Tibial nerve (tissue), 4 donors: ENCODE data around the gene COL4A6. TPM values are rescaled to one million over a fixed set of nuclear protein-coding genes. Genes with fewer than 3 reads are reported as not detected.

Experiments used
- DNase-seq, 2 donors: peaks; one replicate each; pipeline ENCODE4 v3.0.0-alpha.2; 2019; ENCODE audit warnings: low spot score in 2 of 2
- H3K27ac ChIP-seq, 4 donors: fragments of 200-600 bp; sonication (generic) in 3 of 4; one replicate each; pipeline ENCODE4 v1.5.1; 2017 to 2019; ENCODE audit warnings: mild to moderate bottlenecking in 1 of 4
- H3K27me3 ChIP-seq, 2 donors: fragments of 200-600 bp; sonication (generic) in 1 of 2; one replicate each; pipeline versions ENCODE4 v1.5.1 to v1.6.0; 2017 to 2019
- H3K36me3 ChIP-seq, 3 donors: fragments of 200-600 bp; sonication (generic); one replicate each; pipeline ENCODE4 v1.5.1; 2018 to 2019
- H3K4me1 ChIP-seq, 4 donors: fragments of 200-600 bp; sonication (generic) in 3 of 4; one replicate each; pipeline ENCODE4 v1.5.1; 2017 to 2019
- H3K4me3 ChIP-seq, 4 donors: fragments of 200-600 bp; sonication (generic) in 3 of 4; one replicate each; pipeline ENCODE4 v1.5.1; 2017 to 2019; ENCODE audit warnings: mild to moderate bottlenecking in 1 of 4, moderate library complexity in 1 of 4
- H3K9me3 ChIP-seq, 4 donors: fragments of 200-600 bp; sonication (generic) in 3 of 4; one replicate each; pipeline ENCODE4 v1.5.1; 2017 to 2019
- EP300 ChIP-seq, 2 donors: sonication (generic); formaldehyde crosslinking; IDR thresholded peaks; one replicate each; pipeline ENCODE4 v1.6.1; 2017; ENCODE audit warnings: antibody characterized with exemption in 2 of 2, mild to moderate bottlenecking in 1 of 2
- POLR2A ChIP-seq, 2 donors: fragments of 450-650 bp; IDR thresholded peaks; one replicate each; pipeline ENCODE4 v1.6.1; 2017; ENCODE audit warnings: antibody characterized with exemption in 2 of 2, mild to moderate bottlenecking in 2 of 2, moderate library complexity in 2 of 2
- WGBS, 2 donors: methylation state at CpG; one replicate each; pipeline ENCODE4 v1.1.5; 2018; 5-methylcytosine and 5-hydroxymethylcytosine counted together
- total RNA-seq, 4 donors: library from RNA; depleted of rRNA; stranded (reverse); fragments of >200 nt; gene quantifications; one replicate each; pipeline ENCODE4 v1.1.0, GENCODE V29; 2016
- TF ChIP-seq, protein P1 (sequence below), 5 experiments: fragments of 200-600 bp in 3 of 5; fragments of 450-650 bp in 2 of 5; sonication (generic) in 3 of 5; IDR thresholded peaks; one replicate each; pipeline ENCODE4 v1.5.1; 2016 to 2019; ENCODE audit warnings: antibody characterized with exemption in 5 of 5, mild to moderate bottlenecking in 3 of 5, moderate library complexity in 2 of 5

Gene COL4A6
- total RNA-seq, 4 donors from 2014 or later = under 0.01 to 1.4 (median 0.21) TPM

DNA sequence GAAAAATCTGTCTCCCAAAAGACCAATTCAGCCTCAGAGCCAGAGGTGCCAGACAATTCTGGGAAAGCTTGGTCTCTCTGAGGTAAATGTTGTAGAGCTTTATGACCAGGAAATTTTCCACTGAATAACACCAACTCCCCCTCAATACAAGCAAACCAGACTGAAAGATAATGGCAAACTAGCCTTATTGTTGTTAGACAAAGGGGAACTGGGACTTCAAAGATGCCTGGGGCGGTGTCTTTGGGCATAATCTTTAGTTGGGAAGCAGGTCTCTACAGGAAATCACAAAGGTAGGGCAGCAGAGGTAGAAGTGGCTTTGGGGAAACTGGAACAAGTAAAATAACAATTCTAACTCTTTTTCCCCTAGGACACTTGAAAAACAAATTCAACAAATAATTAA is 12.0 kb downstream of the COL4A6 start:
- 13 to 76% methylated on average over 1 of the region's 1 CpG for WGBS, 2 donors
- Histone ChIP-seq H3K27me3 (peaks cover 0 to 15% of the 10 kb centered on the region in 2 donors), H3K27ac (no peak overlapping the region), H3K4me3 (no peak overlapping the region), H3K36me3 (no peaks in the 10 kb centered on the region), H3K9me3 (no peaks in the 10 kb centered on the region), H3K4me1 (no peaks in the 10 kb centered on the region)
- TF ChIP-seq, protein P1, sequence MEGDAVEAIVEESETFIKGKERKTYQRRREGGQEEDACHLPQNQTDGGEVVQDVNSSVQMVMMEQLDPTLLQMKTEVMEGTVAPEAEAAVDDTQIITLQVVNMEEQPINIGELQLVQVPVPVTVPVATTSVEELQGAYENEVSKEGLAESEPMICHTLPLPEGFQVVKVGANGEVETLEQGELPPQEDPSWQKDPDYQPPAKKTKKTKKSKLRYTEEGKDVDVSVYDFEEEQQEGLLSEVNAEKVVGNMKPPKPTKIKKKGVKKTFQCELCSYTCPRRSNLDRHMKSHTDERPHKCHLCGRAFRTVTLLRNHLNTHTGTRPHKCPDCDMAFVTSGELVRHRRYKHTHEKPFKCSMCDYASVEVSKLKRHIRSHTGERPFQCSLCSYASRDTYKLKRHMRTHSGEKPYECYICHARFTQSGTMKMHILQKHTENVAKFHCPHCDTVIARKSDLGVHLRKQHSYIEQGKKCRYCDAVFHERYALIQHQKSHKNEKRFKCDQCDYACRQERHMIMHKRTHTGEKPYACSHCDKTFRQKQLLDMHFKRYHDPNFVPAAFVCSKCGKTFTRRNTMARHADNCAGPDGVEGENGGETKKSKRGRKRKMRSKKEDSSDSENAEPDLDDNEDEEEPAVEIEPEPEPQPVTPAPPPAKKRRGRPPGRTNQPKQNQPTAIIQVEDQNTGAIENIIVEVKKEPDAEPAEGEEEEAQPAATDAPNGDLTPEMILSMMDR (IDR thresholded peaks at IDR 0.05) = no peak
- TF ChIP-seq EP300 (IDR thresholded peaks at IDR 0.05) = no peak
- no peak for TF ChIP-seq POLR2A (IDR thresholded peaks at IDR 0.05)
- no peak for DNase-seq

DNA sequence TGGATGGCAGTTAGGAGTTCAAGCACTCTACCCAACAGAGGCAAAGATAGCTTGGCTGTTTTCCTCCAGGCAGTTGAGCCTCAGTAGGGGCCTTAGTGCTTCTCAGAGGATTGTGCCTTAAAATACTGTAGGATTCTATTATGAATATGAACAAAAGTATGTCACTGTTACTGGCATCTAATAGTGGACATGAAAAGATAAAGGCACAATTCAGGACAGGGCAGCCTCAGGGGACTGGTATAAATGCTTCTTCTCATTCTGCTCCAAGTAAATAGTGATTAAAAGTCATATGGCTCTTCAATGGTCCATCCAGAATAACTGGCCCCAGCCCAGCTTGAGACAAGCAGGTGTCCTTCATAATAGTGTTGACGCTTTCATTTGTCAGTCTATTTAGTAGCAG is 17.7 kb downstream of the COL4A6 start:
- 36 to 53% methylated on average over 1 of the region's 1 CpG for WGBS, 2 donors
- H3K4me1 ChIP-seq = no peaks in the 10 kb centered on the region
- H3K9me3 ChIP-seq = no peaks in the 10 kb centered on the region
- no peak overlapping the region for H3K4me3 ChIP-seq
- TF ChIP-seq, protein P1 (IDR thresholded peaks at IDR 0.05) = no peak
- TF ChIP-seq POLR2A (IDR thresholded peaks at IDR 0.05) = no peak
- TF ChIP-seq EP300 (IDR thresholded peaks at IDR 0.05) = no peak
- peaks cover 0 to 14% of the 10 kb centered on the region in 2 donors for H3K27me3 ChIP-seq
- DNase-seq = no peak
- no peak overlapping the region for H3K27ac ChIP-seq
- H3K36me3 ChIP-seq = no peaks in the 10 kb centered on the region

DNA sequence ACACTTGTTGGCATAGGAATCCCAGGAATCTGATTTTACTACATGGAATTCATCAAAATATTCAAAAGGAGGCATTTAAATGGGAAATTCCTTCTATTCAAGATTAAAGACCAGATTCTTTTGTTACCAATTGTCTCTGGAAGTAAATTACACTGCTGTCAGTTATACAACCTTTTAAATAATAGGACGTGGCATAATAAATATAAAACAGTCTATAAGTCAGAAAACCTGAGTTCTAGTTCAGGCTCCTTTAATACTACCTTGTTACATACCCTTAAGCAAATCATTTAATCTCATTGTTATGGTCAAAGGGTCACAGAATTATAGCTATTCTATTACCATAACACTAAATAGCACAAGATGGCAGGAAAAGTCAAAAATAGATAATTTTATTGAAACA is 18.8 kb downstream of the COL4A6 start:
- Histone ChIP-seq H3K27ac (no peak overlapping the region), H3K27me3 (peaks cover 0 to 14% of the 10 kb centered on the region in 2 donors), H3K4me1 (no peaks in the 10 kb centered on the region), H3K9me3 (no peaks in the 10 kb centered on the region), H3K36me3 (no peaks in the 10 kb centered on the region), H3K4me3 (no peak overlapping the region)
- TF ChIP-seq, protein P1 (IDR thresholded peaks at IDR 0.05) = no peak
- TF ChIP-seq POLR2A (IDR thresholded peaks at IDR 0.05) (no peak), EP300 (IDR thresholded peaks at IDR 0.05) (no peak)
- no peak for DNase-seq
- WGBS, 2 donors = 21 to 73% methylated on average over 1 of the region's 1 CpG

DNA sequence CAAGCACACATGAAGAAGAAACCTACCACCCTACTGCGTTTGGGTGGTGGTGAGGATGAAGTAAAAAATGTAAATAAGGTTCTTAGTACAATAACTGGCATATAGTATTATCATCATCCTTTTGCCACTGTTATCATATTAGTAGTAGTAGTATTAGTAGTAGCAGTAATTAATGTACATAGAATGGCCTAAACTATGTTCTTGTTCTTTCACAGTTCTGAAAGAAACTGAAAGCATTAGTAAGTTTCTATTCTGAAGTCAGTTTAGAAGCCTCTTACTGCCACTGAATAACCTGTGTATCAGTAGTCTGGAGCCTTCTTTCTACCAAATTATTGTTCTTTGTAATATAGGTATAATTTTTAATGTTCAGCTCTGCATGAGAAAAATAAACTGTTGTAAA is 21.0 kb downstream of the COL4A6 start:
- Histone ChIP-seq H3K9me3 (no peaks in the 10 kb centered on the region), H3K27me3 (peaks cover 0 to 26% of the 10 kb centered on the region in 2 donors), H3K36me3 (no peaks in the 10 kb centered on the region), H3K4me1 (no peaks in the 10 kb centered on the region), H3K27ac (no peak overlapping the region), H3K4me3 (no peak overlapping the region)
- WGBS, 2 donors = 47 to 79% methylated on average over 1 of the region's 1 CpG
- no peak for DNase-seq
- TF ChIP-seq EP300 (IDR thresholded peaks at IDR 0.05) (no peak), POLR2A (IDR thresholded peaks at IDR 0.05) (no peak)
- TF ChIP-seq, protein P1 (IDR thresholded peaks at IDR 0.05) = no peak

DNA sequence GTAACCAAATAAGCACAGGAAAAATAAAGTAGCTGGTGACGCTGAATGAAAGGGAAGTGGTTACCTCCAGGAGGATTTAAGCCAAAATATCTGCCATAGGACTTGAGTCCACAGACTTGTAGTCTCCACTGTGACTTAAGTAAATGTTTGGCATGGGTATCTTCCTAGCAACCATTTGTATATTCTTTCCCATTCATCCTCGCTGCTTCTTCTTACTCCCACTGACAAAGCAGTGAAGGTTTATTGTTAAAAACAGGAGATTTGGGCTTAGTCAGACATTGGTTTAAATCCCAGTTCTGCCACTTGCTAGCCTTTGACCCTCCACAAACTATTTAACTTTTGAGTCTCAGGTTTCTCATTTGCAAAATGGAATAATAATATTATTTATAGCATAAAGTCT is 22.3 kb downstream of the COL4A6 start:
- no peak overlapping the region for H3K27ac ChIP-seq
- peaks cover 0 to 22% of the 10 kb centered on the region in 2 donors for H3K27me3 ChIP-seq
- H3K4me3 ChIP-seq = no peak overlapping the region
- H3K9me3 ChIP-seq = no peaks in the 10 kb centered on the region
- TF ChIP-seq, protein P1 (IDR thresholded peaks at IDR 0.05) = no peak
- TF ChIP-seq EP300 (IDR thresholded peaks at IDR 0.05) (no peak), POLR2A (IDR thresholded peaks at IDR 0.05) (no peak)
- DNase-seq = no peak
- 38 to 48% methylated on average over 2 of the region's 2 CpGs for whole genome bisulfite sequencing, 2 donors
- H3K36me3 ChIP-seq = no peaks in the 10 kb centered on the region
- no peaks in the 10 kb centered on the region for H3K4me1 ChIP-seq
